ENCODE measurements around the gene NTMT1.

DNA sequence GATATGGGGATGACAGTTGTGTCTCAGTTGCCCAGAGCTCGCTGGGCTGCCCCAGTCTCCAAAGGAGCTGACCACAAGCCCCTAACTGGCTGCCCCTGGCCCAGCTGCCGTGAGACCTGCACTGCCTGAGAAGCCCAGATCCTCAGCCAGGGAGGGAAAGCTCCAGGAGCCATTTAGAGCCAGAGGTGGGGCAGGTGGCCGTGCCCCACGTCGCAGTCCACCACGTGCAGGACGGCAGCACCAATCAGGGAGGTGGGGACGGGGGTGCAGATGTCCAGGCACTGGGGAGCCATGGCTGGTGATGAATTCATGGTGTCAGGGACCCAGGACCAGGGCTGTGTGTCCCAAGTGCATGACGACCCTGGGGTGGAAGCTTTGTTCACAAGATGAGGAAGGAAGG lies 52.9 kb downstream of the NTMT1 start:
- TF ChIP-seq, protein P1, sequence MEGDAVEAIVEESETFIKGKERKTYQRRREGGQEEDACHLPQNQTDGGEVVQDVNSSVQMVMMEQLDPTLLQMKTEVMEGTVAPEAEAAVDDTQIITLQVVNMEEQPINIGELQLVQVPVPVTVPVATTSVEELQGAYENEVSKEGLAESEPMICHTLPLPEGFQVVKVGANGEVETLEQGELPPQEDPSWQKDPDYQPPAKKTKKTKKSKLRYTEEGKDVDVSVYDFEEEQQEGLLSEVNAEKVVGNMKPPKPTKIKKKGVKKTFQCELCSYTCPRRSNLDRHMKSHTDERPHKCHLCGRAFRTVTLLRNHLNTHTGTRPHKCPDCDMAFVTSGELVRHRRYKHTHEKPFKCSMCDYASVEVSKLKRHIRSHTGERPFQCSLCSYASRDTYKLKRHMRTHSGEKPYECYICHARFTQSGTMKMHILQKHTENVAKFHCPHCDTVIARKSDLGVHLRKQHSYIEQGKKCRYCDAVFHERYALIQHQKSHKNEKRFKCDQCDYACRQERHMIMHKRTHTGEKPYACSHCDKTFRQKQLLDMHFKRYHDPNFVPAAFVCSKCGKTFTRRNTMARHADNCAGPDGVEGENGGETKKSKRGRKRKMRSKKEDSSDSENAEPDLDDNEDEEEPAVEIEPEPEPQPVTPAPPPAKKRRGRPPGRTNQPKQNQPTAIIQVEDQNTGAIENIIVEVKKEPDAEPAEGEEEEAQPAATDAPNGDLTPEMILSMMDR (IDR thresholded peaks at IDR 0.05 in 8 of 11, conservative IDR thresholded peaks at IDR 0.05 in 3 of 11), result no peak
- TF ChIP-seq POLR2A (IDR thresholded peaks at IDR 0.05), result no peak

All from spleen (tissue), 7 donors.